ENCODE data around the gene CLEC1A. TPM values are rescaled to one million over a fixed set of nuclear protein-coding genes. Genes with fewer than 3 reads are reported as not detected.

Gene CLEC1A
- total and polyA plus RNA-seq, 10 donors, result 1.5 to 12.4 (median 7.4) TPM

DNA sequence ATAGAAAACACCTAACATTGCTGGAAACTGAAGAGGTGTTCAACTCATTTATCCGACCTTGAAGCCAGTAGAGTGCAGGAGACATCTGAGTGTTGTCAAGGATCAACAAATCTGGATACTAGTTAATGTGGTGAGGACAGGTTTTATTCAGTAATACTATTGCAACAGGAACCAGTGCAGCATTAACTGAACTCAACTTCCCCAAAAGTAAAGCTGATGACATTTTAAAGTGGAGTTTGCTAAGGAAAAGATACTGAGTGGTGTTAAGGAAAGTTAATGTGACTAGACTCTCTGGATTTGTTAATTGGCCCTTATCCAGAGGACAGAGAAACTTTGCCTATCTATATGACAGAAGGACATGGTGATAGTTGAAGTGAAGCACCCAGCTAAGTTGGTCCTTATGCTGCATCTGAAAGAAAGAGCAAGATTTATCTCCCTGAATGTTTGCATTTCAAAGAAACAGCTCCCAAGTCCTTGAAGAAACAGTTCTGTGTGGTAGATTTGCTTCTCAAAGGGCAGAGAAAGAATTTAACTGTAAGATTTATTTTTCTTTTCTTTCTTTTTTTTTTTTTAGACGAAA, 32.4 kb upstream of the CLEC1A start:
- TF ChIP-seq, protein P1, sequence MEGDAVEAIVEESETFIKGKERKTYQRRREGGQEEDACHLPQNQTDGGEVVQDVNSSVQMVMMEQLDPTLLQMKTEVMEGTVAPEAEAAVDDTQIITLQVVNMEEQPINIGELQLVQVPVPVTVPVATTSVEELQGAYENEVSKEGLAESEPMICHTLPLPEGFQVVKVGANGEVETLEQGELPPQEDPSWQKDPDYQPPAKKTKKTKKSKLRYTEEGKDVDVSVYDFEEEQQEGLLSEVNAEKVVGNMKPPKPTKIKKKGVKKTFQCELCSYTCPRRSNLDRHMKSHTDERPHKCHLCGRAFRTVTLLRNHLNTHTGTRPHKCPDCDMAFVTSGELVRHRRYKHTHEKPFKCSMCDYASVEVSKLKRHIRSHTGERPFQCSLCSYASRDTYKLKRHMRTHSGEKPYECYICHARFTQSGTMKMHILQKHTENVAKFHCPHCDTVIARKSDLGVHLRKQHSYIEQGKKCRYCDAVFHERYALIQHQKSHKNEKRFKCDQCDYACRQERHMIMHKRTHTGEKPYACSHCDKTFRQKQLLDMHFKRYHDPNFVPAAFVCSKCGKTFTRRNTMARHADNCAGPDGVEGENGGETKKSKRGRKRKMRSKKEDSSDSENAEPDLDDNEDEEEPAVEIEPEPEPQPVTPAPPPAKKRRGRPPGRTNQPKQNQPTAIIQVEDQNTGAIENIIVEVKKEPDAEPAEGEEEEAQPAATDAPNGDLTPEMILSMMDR (IDR thresholded peaks at IDR 0.05 in 8 of 11, conservative IDR thresholded peaks at IDR 0.05 in 3 of 11), result no peak
- TF ChIP-seq POLR2A (IDR thresholded peaks at IDR 0.05) (no peak), POLR2AphosphoS5 (IDR thresholded peaks at IDR 0.05) (no peak)
- Histone ChIP-seq H3K9me3 (no peaks in the 10 kb centered on the region), H3K27ac (peak overlapping the region in 7 of 8 donors; percentile 50 to 93 (median 87)), H3K4me3 (peak overlapping the region in 1 of 8 donors; percentile 64), H3K4me1 (peaks cover 0 to 42% (median 18%) of the 10 kb centered on the region in 6 donors), H3K27me3 (replicated peaks in 1 of 7) (peaks cover 0 to 47% (median 0%) of the 10 kb centered on the region in 7 donors), H3K36me3 (peaks cover 0 to 14% (median 0%) of the 10 kb centered on the region in 6 donors)
- no peak for DNase-seq
- 58 to 84% (median 77%) methylated on average over 2 of the region's 2 CpGs for WGBS, 5 donors
- intact Hi-C loops (cut with DNase I; ENCODE audit: low total_unique reads), result no loop called here

DNA sequence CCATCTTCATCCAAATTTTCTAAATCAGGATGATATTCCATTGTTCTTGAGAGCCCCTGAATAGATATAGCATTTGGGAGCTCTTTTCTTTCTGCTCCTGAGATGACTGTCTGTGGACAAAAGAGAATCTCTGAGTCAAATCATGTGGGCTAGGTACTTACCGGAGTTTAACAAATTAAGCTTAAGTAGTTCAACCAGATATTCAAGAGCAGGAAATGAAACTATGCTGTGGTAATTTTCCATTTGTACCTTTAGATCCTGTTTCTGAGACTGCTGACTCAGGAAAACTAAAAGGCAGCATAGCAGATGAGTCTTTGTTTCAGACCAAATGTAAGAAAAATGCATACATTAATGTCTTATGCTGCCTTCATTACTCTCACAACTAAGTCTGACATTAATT, 31.3 kb upstream of the CLEC1A start, which contains the start of gene CLEC7A:
Gene CLEC7A (minus strand): TSS at position 158 of the 400 bp plus-strand sequence. CDS start 117 bp downstream, at position 41.
- H3K36me3 ChIP-seq, result peaks cover 0 to 17% (median 0%) of the 10 kb centered on the region in 6 donors
- no peak for TF ChIP-seq POLR2AphosphoS5 (IDR thresholded peaks at IDR 0.05)
- TF ChIP-seq POLR2A (IDR thresholded peaks at IDR 0.05), result no peak
- TF ChIP-seq, protein P1 (IDR thresholded peaks at IDR 0.05 in 8 of 11, conservative IDR thresholded peaks at IDR 0.05 in 3 of 11), result no peak
- WGBS, 5 donors, result 3 to 21% (median 5%) methylated on average over 1 of the region's 1 CpG
- intact Hi-C loops (cut with DNase I; ENCODE audit: low total_unique reads), result no loop called here
- H3K27ac ChIP-seq, result peak within 1 kb of the TSS; percentile 55 to 93 (median 86)
- peak within 1 kb of the TSS in 6 of 8 donors; percentile 1 to 64 (median 30) for H3K4me3 ChIP-seq
- DNase-seq, result no peak
- H3K9me3 ChIP-seq, result no peaks in the 10 kb centered on the region
- H3K4me1 ChIP-seq, result peaks cover 0 to 42% (median 18%) of the 10 kb centered on the region in 6 donors
- peaks cover 0 to 45% (median 0%) of the 10 kb centered on the region in 7 donors for H3K27me3 ChIP-seq (replicated peaks in 1 of 7)

GRCh38 chr12:10128687-10129086, 29.9 kb upstream of the CLEC1A start:
- Histone ChIP-seq H3K27ac (peak overlapping the region in 7 of 8 donors; percentile 73 to 93 (median 87)), H3K36me3 (peaks cover 0 to 31% (median 0%) of the 10 kb centered on the region in 6 donors)

More at GRCh38 chr12:10128687-10129086, 29.9 kb upstream of the CLEC1A start:
- intact Hi-C loops (cut with DNase I; ENCODE audit: low total_unique reads), result no loop called here
- Histone ChIP-seq H3K27me3 (replicated peaks in 1 of 7) (peaks cover 0 to 45% (median 0%) of the 10 kb centered on the region in 7 donors), H3K4me1 (peaks cover 0 to 42% (median 18%) of the 10 kb centered on the region in 6 donors), H3K4me3 (peak overlapping the region in 4 of 8 donors; percentile 26 to 64 (median 30)), H3K9me3 (no peaks in the 10 kb centered on the region)
- TF ChIP-seq POLR2AphosphoS5 (IDR thresholded peaks at IDR 0.05) (peak in 1 of 3 donors; percentile 78), POLR2A (IDR thresholded peaks at IDR 0.05) (peak in 1 of 3 donors; percentile 12)
- TF ChIP-seq, protein P1 (IDR thresholded peaks at IDR 0.05 in 8 of 11, conservative IDR thresholded peaks at IDR 0.05 in 3 of 11), result no peak
- 37 to 54% (median 46%) methylated on average over 5 of the region's 5 CpGs for WGBS, 5 donors
- no peak for DNase-seq

Measured in spleen (tissue), 11 donors.